T-helper 1 cell treated with Interleukin-12 subunit alpha and Interleukin-12 subunit beta and Interleukin-4 antibody, amounts not matched to agents 30 μg/mL and 1 μg/mL, for 36 hours (primary cell): ENCODE results near the gene CTSH.

ENCODE experiments used
- H3K27ac Mint-ChIP-seq: one replicate; pipeline ENCODE4 v1.8.0; 2021; ENCODE audit warnings: mild to moderate bottlenecking, mixed read lengths
- H3K27me3 Mint-ChIP-seq: one replicate; pipeline ENCODE4 v1.8.0; 2021; ENCODE audit warnings: low read depth, mixed read lengths
- H3K36me3 Mint-ChIP-seq: one replicate; pipeline ENCODE4 v1.8.0; 2021; ENCODE audit warnings: low read depth, mixed read lengths
- H3K4me1 Mint-ChIP-seq: one replicate; pipeline ENCODE4 v1.8.0; 2021; ENCODE audit warnings: low read depth, mixed read lengths
- H3K4me3 Mint-ChIP-seq: one replicate; pipeline ENCODE4 v1.8.0; 2021; ENCODE audit warnings: mild to moderate bottlenecking, moderate library complexity, mixed read lengths
- H3K9me3 Mint-ChIP-seq: one replicate; pipeline ENCODE4 v1.8.0; 2021; ENCODE audit warnings: mixed read lengths

The CTSH gene

GRCh38 chr15:78925956-78926743, 18.7 kb downstream of the CTSH start:
- H3K27ac Mint-ChIP-seq, result no peak overlapping the region
- no peaks in the 10 kb centered on the region for H3K4me1 Mint-ChIP-seq
- no peaks in the 10 kb centered on the region for H3K27me3 Mint-ChIP-seq
- no peak overlapping the region for H3K4me3 Mint-ChIP-seq
- H3K9me3 Mint-ChIP-seq, result no peaks in the 10 kb centered on the region
- peaks cover 19% of the 10 kb centered on the region for H3K36me3 Mint-ChIP-seq

- H3K27ac Mint-ChIP-seq, result no peak overlapping the region
- no peaks in the 10 kb centered on the region for H3K27me3 Mint-ChIP-seq
- no peaks in the 10 kb centered on the region for H3K9me3 Mint-ChIP-seq
- H3K4me3 Mint-ChIP-seq, result no peak overlapping the region
- no peaks in the 10 kb centered on the region for H3K4me1 Mint-ChIP-seq
- H3K36me3 Mint-ChIP-seq, result peaks cover 20% of the 10 kb centered on the region
These were observed 19.7 kb downstream of the CTSH start for GRCh38 chr15:78925076-78925624.

- Mint-ChIP-seq H3K27ac (no peak overlapping the region), H3K4me1 (no peaks in the 10 kb centered on the region), H3K4me3 (no peak overlapping the region), H3K27me3 (no peaks in the 10 kb centered on the region), H3K36me3 (peaks cover 24% of the 10 kb centered on the region), H3K9me3 (no peaks in the 10 kb centered on the region)
These were observed 21.1 kb downstream of the CTSH start for GRCh38 chr15:78923480-78924360.

GRCh38 chr15:78923015-78923414, 21.8 kb downstream of the CTSH start:
- Mint-ChIP-seq H3K27me3 (no peaks in the 10 kb centered on the region), H3K27ac (no peak overlapping the region), H3K36me3 (peaks cover 23% of the 10 kb centered on the region), H3K9me3 (no peaks in the 10 kb centered on the region), H3K4me3 (no peak overlapping the region), H3K4me1 (no peaks in the 10 kb centered on the region)

GRCh38 chr15:78922527-78922926, 22.3 kb downstream of the CTSH start:
- Mint-ChIP-seq H3K36me3 (peaks cover 21% of the 10 kb centered on the region), H3K9me3 (no peaks in the 10 kb centered on the region), H3K4me3 (no peak overlapping the region), H3K4me1 (no peaks in the 10 kb centered on the region), H3K27ac (no peak overlapping the region), H3K27me3 (no peaks in the 10 kb centered on the region)

GRCh38 chr15:78921940-78922339, 22.9 kb downstream of the CTSH start:
- no peaks in the 10 kb centered on the region for H3K27me3 Mint-ChIP-seq
- H3K36me3 Mint-ChIP-seq, result peaks cover 24% of the 10 kb centered on the region
- no peak overlapping the region for H3K27ac Mint-ChIP-seq
- no peaks in the 10 kb centered on the region for H3K9me3 Mint-ChIP-seq
- no peaks in the 10 kb centered on the region for H3K4me1 Mint-ChIP-seq
- no peak overlapping the region for H3K4me3 Mint-ChIP-seq

- no peak overlapping the region for H3K27ac Mint-ChIP-seq
- peaks cover 23% of the 10 kb centered on the region for H3K36me3 Mint-ChIP-seq
- H3K4me3 Mint-ChIP-seq, result no peak overlapping the region
- no peaks in the 10 kb centered on the region for H3K9me3 Mint-ChIP-seq
- H3K4me1 Mint-ChIP-seq, result no peaks in the 10 kb centered on the region
- no peaks in the 10 kb centered on the region for H3K27me3 Mint-ChIP-seq
These were observed 23.3 kb downstream of the CTSH start for GRCh38 chr15:78921517-78921916.

GRCh38 chr15:78917888-78918287, 27.0 kb downstream of the CTSH start:
- peaks cover 18% of the 10 kb centered on the region for H3K36me3 Mint-ChIP-seq
- H3K27ac Mint-ChIP-seq, result no peak overlapping the region
- H3K27me3 Mint-ChIP-seq, result no peaks in the 10 kb centered on the region
- no peak overlapping the region for H3K4me3 Mint-ChIP-seq
- H3K9me3 Mint-ChIP-seq, result no peaks in the 10 kb centered on the region
- H3K4me1 Mint-ChIP-seq, result peaks cover 8% of the 10 kb centered on the region

GRCh38 chr15:78916088-78916487, 28.8 kb downstream of the CTSH start:
- no peaks in the 10 kb centered on the region for H3K27me3 Mint-ChIP-seq
- no peak overlapping the region for H3K4me3 Mint-ChIP-seq
- H3K36me3 Mint-ChIP-seq, result peaks cover 23% of the 10 kb centered on the region
- H3K27ac Mint-ChIP-seq, result no peak overlapping the region
- peaks cover 13% of the 10 kb centered on the region for H3K4me1 Mint-ChIP-seq
- H3K9me3 Mint-ChIP-seq, result no peaks in the 10 kb centered on the region

- Mint-ChIP-seq H3K4me3 (no peak overlapping the region), H3K4me1 (peaks cover 17% of the 10 kb centered on the region), H3K27ac (no peak overlapping the region), H3K36me3 (peaks cover 23% of the 10 kb centered on the region), H3K9me3 (no peaks in the 10 kb centered on the region), H3K27me3 (no peaks in the 10 kb centered on the region)
These were observed 29.3 kb downstream of the CTSH start for GRCh38 chr15:78915341-78916087.

- no peak overlapping the region for H3K27ac Mint-ChIP-seq
- H3K9me3 Mint-ChIP-seq, result no peaks in the 10 kb centered on the region
- no peak overlapping the region for H3K4me3 Mint-ChIP-seq
- peaks cover 27% of the 10 kb centered on the region for H3K4me1 Mint-ChIP-seq
- peaks cover 19% of the 10 kb centered on the region for H3K36me3 Mint-ChIP-seq
- no peaks in the 10 kb centered on the region for H3K27me3 Mint-ChIP-seq
These were observed 30.6 kb downstream of the CTSH start for GRCh38 chr15:78914027-78914764.

- no peaks in the 10 kb centered on the region for H3K9me3 Mint-ChIP-seq
These were observed 31.8 kb downstream of the CTSH start for GRCh38 chr15:78913012-78913411.

GRCh38 chr15:78912316-78912715, 32.5 kb downstream of the CTSH start:
- Mint-ChIP-seq H3K4me1 (peaks cover 31% of the 10 kb centered on the region), H3K9me3 (no peaks in the 10 kb centered on the region), H3K27ac (no peak overlapping the region), H3K4me3 (no peak overlapping the region), H3K36me3 (peaks cover 27% of the 10 kb centered on the region), H3K27me3 (no peaks in the 10 kb centered on the region)

More at GRCh38 chr15:78913012-78913411, 31.8 kb downstream of the CTSH start:
- Mint-ChIP-seq H3K27me3 (no peaks in the 10 kb centered on the region), H3K4me1 (peaks cover 29% of the 10 kb centered on the region), H3K27ac (no peak overlapping the region), H3K4me3 (no peak overlapping the region), H3K36me3 (peaks cover 26% of the 10 kb centered on the region)

- Mint-ChIP-seq H3K27me3 (no peaks in the 10 kb centered on the region), H3K4me3 (no peak overlapping the region), H3K4me1 (peaks cover 28% of the 10 kb centered on the region), H3K9me3 (no peaks in the 10 kb centered on the region), H3K36me3 (peaks cover 32% of the 10 kb centered on the region), H3K27ac (no peak overlapping the region)
These were observed 34.6 kb downstream of the CTSH start for GRCh38 chr15:78910271-78910670.
